DOHH2 (cell line): ENCODE data around the gene ZDHHC18.

Experiments used
- CTCF ChIP-seq: fragments of 200-600 bp; sonication (generic); IDR thresholded peaks from one replicate; pipeline ENCODE4 v1.5.1; 2014; ENCODE audit warnings: antibody characterized with exemption, mild to moderate bottlenecking, low read depth, low read length; ENCODE audit not compliant: poor library complexity, severe bottlenecking
- EZH2phosphoT487 ChIP-seq: fragments of 200-600 bp; sonication (generic); IDR thresholded peaks from 2 replicates; pipeline ENCODE4 v1.6.1; 2017; ENCODE audit warnings: borderline replicate concordance, mild to moderate bottlenecking, antibody characterized with exemption, low read length, moderate library complexity, mixed read lengths

DNA sequence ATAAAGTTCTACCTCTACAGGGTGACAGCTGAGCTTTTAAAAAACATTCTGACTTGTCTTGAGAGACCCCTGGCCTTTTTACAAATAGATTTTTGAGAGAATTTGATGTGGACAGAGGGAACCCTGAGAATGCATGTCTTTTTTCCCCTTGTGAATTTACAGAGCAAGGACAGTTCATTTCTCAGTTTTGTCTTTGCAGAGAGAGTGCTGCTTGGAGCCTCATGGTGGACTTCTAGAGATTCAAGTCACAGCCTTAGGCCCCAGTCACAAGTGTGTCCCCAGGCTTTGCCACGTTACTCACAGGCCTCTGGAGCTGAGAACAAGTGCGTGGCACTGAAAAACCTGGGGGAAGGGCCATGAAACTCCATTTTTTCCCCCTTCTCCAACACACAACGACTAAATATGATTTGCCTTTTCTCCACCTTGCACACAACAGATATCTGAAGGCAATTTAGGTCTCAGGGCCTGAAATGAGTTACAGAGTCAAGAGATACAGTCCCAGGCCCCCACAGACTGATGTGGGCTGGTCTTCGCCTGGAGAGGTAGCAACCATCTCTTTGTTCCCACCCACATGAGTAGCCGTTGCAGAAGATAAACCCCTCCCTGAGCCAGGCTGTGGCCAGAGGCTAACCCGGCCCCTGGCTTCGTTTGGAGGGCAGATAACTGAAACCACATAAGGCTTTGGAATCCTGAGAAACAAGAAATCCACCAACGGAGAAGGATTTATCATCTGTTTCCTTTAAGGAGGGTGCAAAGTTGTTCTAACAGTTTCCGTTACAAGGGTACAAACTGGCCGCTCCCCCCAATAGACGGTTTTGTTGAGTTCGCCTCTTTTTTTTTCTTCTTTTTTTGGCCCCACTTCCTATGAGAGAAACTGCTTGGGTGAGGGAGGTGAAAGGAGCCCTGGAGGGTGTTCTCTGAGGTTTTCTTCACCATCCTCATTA is 39.8 kb upstream of the ZDHHC18 start:
- TF ChIP-seq CTCF (no peak), EZH2phosphoT487 (no peak)
